Gastrocnemius medialis (tissue), 4 donors: ENCODE data around the gene YWHAE.

Source experiments
- CTCF ChIP-seq, 5 experiments: fragments of 450-650 bp in 3 of 5; fragments of 200-600 bp in 2 of 5; sonication (generic) in 2 of 5; IDR thresholded peaks in 4 of 5; conservative IDR thresholded peaks in 1 of 5; 1 replicate in 4 of 5; 2 replicates in 1 of 5; pipeline ENCODE4 v1.5.1; 2016 to 2019; ENCODE audit warnings: antibody characterized with exemption in 5 of 5, mild to moderate bottlenecking in 3 of 5, moderate library complexity in 3 of 5
- POLR2A ChIP-seq, 2 donors: fragments of 450-650 bp; IDR thresholded peaks; one replicate each; pipeline ENCODE4 v1.6.1; 2017; ENCODE audit warnings: antibody characterized with exemption in 2 of 2, mild to moderate bottlenecking in 2 of 2, moderate library complexity in 2 of 2

DNA sequence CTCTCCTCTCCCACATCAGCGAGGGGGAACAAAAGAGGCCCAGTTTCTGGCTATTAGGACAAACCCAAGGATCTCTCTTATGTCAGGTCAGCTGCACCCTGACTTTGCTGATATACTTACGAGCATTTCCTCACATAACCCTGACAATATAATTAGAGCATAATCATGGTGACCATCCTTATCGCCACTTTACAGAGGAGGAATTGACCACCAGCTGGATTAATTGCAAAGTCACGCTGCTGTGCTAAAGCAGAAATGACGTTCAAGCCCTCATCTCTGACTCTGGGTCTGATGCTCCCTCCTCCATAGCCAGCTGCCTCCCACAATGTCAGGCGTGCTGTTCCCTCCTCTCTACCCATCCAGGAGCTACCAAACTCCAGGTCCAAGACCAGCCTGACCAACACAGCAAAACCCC lies 78.0 kb downstream of the YWHAE start:
- TF ChIP-seq CTCF (IDR thresholded peaks at IDR 0.05 in 4 of 5, conservative IDR thresholded peaks at IDR 0.05 in 1 of 5), result no peak
- TF ChIP-seq POLR2A (IDR thresholded peaks at IDR 0.05), result no peak
